Measurements from ENCODE around the gene ATIC. TPM values are rescaled to one million over a fixed set of nuclear protein-coding genes. Genes with fewer than 3 reads are reported as not detected.
"Not testable (repeated sequence)": the region's sequence is repeated elsewhere in the genome, so short reads cannot be mapped to it uniquely, and the experiment has no call there.

ATIC gene
- total RNA-seq, 1 donor from 2014 or later: 36.8 TPM

GRCh38 chr2:215311259-215311624, 617 bp upstream of the ATIC start:
- intact Hi-C loops (cut with DNase I); DNase-seq (ENCODE audit: low spot score): not testable (repeated sequence)

- no peak for DNase-seq (ENCODE audit: low spot score)
- intact Hi-C loops (cut with DNase I): no loop called here
Measured at GRCh38 chr2:215313255-215313613, 1.4 kb downstream of the ATIC start.

GRCh38 chr2:215314896-215315295, 3.0 kb downstream of the ATIC start:
- DNase-seq (ENCODE audit: low spot score): no peak
- intact Hi-C loops (cut with DNase I): no loop called here

- no peak for DNase-seq (ENCODE audit: low spot score)
- intact Hi-C loops (cut with DNase I): no loop called here
Measured at GRCh38 chr2:215315301-215315700, 3.4 kb downstream of the ATIC start.

GRCh38 chr2:215316336-215316735, 4.5 kb downstream of the ATIC start:
- DNase-seq (ENCODE audit: low spot score): no peak
- intact Hi-C loops (cut with DNase I): no loop called here

- DNase-seq (ENCODE audit: low spot score): no peak
- intact Hi-C loops (cut with DNase I): no loop called here
Measured at GRCh38 chr2:215319500-215319899, 7.6 kb downstream of the ATIC start.

GRCh38 chr2:215320102-215320501, 8.2 kb downstream of the ATIC start:
- intact Hi-C loops (cut with DNase I): no loop called here
- no peak for DNase-seq (ENCODE audit: low spot score)

GRCh38 chr2:215320679-215321078, 8.8 kb downstream of the ATIC start:
- intact Hi-C loops (cut with DNase I): no loop called here
- DNase-seq (ENCODE audit: low spot score): no peak

GRCh38 chr2:215324811-215325210, 13.0 kb downstream of the ATIC start:
- intact Hi-C loops (cut with DNase I): no loop called here

GRCh38 chr2:215328066-215328465, 16.2 kb downstream of the ATIC start:
- intact Hi-C loops (cut with DNase I): no loop called here
- DNase-seq (ENCODE audit: low spot score): no peak

More at GRCh38 chr2:215324811-215325210, 13.0 kb downstream of the ATIC start:
- no peak for DNase-seq (ENCODE audit: low spot score)

GRCh38 chr2:215332872-215333595, 21.2 kb downstream of the ATIC start:
- intact Hi-C loops (cut with DNase I): no loop called here
- DNase-seq (ENCODE audit: low spot score): no peak

GRCh38 chr2:215338883-215339679, 27.2 kb downstream of the ATIC start:
- no peak for DNase-seq (ENCODE audit: low spot score)
- intact Hi-C loops (cut with DNase I): no loop called here

- DNase-seq (ENCODE audit: low spot score): no peak
- intact Hi-C loops (cut with DNase I): no loop called here
Measured at GRCh38 chr2:215347878-215348277, 36.0 kb downstream of the ATIC start.

- no peak for DNase-seq (ENCODE audit: low spot score)
- intact Hi-C loops (cut with DNase I): no loop called here
Measured at GRCh38 chr2:215352602-215353001, 40.7 kb downstream of the ATIC start.

GRCh38 chr2:215354771-215355695, 43.2 kb downstream of the ATIC start:
- intact Hi-C loops (cut with DNase I): no loop called here

GRCh38 chr2:215355801-215356200, 43.9 kb downstream of the ATIC start:
- DNase-seq (ENCODE audit: low spot score): no peak
- intact Hi-C loops (cut with DNase I): no loop called here

More at GRCh38 chr2:215354771-215355695, 43.2 kb downstream of the ATIC start:
- DNase-seq (ENCODE audit: low spot score): no peak

GRCh38 chr2:215356334-215356947, 44.6 kb downstream of the ATIC start:
- intact Hi-C loops (cut with DNase I): no loop called here
- DNase-seq (ENCODE audit: low spot score): no peak

- intact Hi-C loops (cut with DNase I): no loop called here
Measured at GRCh38 chr2:215356948-215357461, 45.1 kb downstream of the ATIC start.

GRCh38 chr2:215357660-215358059, 45.8 kb downstream of the ATIC start:
- intact Hi-C loops (cut with DNase I): no loop called here
- no peak for DNase-seq (ENCODE audit: low spot score)

More at GRCh38 chr2:215356948-215357461, 45.1 kb downstream of the ATIC start:
- DNase-seq (ENCODE audit: low spot score): no peak

Data from cardiac septum (tissue), 1 donor.